ENCODE measurements around the gene PPP1R13B.

PPP1R13B gene

GRCh38 chr14:103734081-103734888, 113.1 kb downstream of the PPP1R13B start:
- DNase-seq (ENCODE audit: low read depth): no peak
- H3K4me3 ChIP-seq (ENCODE audit: low read length): no peak overlapping the region
- TF ChIP-seq, protein P1, sequence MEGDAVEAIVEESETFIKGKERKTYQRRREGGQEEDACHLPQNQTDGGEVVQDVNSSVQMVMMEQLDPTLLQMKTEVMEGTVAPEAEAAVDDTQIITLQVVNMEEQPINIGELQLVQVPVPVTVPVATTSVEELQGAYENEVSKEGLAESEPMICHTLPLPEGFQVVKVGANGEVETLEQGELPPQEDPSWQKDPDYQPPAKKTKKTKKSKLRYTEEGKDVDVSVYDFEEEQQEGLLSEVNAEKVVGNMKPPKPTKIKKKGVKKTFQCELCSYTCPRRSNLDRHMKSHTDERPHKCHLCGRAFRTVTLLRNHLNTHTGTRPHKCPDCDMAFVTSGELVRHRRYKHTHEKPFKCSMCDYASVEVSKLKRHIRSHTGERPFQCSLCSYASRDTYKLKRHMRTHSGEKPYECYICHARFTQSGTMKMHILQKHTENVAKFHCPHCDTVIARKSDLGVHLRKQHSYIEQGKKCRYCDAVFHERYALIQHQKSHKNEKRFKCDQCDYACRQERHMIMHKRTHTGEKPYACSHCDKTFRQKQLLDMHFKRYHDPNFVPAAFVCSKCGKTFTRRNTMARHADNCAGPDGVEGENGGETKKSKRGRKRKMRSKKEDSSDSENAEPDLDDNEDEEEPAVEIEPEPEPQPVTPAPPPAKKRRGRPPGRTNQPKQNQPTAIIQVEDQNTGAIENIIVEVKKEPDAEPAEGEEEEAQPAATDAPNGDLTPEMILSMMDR (IDR thresholded peaks at IDR 0.05; ENCODE audit: insufficient read depth, low read depth, low read length, missing control alignments): no peak

DNA sequence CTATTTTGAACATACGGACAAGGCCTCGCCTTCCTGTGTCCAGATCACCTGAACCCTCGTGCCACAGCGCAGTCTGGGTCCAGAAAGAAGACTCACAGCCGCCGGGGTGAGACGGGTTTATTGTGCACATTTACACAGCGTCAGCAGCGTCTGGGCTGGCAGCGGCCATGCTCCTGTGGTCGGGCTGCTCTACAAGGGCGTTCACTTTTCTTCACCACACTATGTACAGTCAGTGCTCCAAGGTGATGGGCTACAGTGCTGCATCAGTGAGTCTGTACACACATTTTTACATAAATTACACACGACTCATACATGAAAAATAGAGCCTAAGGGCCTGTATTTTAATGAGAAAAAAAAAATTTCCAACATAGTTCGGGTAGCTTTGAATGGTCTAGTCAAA, 113.7 kb downstream of the PPP1R13B start:
- no peak for DNase-seq (ENCODE audit: low read depth)
- TF ChIP-seq, protein P1 (IDR thresholded peaks at IDR 0.05; ENCODE audit: insufficient read depth, low read depth, low read length, missing control alignments): no peak
- H3K4me3 ChIP-seq (ENCODE audit: low read length): no peak overlapping the region

DNA sequence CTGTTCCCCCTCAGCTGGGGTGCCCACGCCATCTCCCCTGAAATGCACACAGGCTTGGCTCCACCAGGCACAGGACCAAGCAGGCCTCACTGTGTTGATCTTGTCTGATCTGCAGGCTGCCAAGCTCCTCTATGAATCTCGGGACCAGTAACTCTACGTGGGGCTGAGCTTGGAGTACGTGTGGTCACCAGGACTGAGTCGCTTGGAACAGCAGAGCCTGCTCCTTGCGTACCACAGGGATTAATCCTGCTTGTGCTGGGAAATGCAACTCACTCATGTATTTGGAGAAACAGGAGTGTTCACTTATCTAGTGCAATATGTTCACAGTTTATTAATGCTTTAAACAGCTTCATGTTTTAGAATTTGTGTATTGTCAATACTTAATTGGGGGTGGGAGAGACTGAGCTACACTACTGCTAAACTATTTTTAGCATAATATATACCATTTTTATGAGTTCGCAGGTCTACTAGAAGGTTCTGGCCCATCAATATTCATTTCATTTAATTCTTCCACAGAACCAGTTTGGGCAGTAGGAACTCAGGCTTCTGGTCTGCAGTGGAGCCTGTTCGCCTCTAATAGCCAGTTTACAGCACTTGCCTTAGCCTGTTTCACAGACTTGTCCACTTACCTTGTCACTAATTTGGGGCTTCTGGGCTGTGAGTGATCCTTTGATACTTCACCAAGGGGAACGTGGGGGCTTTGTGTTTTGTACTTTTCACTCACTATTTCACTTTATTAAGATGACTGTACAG, 114.3 kb downstream of the PPP1R13B start:
- no peak overlapping the region for H3K4me3 ChIP-seq (ENCODE audit: low read length)
- TF ChIP-seq, protein P1 (IDR thresholded peaks at IDR 0.05; ENCODE audit: insufficient read depth, low read depth, low read length, missing control alignments): no peak
- no peak for DNase-seq (ENCODE audit: low read depth)

DNA sequence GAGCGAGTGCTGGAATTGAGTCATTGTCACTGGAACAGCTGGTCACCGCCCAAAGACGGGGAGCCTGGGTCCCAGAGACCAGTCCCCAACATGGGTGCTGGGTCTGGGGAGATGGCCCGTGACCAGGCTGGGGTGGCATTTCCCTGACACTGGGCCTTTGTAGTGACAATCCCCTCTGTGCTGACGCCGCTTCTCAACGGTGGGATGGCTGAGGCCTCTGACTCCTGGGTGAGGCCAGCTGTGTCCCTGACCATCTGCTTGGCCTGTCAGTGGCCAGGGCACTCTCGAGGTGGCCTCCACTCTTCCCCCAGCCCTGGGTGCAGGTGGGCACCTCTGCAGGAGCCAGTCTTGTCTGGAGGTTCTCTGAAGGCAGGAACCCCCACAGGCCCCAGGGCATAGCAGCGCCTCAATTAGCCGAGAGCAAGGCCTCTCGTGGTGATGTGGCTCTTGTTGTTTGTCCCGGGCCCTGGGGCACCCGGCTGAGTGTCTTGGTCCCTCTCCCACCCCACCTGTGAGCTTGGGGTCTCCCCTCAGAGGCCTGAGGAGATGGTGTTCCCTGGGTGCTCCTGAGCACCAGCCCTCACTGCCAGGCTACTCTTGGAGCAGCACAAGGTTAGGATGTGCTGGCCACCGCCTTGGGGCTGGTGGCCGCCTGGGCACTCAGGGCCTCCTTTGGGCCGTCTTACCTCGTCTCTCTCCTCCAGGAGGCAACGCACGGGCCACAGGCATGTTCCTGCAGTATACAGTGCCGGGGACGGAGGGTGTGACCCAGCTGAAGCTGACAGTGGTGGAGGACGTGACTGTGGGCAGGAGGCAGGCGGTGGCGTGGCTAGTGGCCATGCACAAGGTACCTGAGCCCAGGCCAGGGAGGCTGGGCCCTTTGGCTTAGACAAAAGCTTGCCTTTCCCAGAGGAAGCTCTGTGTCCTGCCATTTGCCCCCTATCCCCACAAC, 115.2 kb downstream of the PPP1R13B start:
- TF ChIP-seq, protein P1 (IDR thresholded peaks at IDR 0.05; ENCODE audit: insufficient read depth, low read depth, low read length, missing control alignments): no peak
- no peak overlapping the region for H3K4me3 ChIP-seq (ENCODE audit: low read length)
- DNase-seq (ENCODE audit: low read depth): no peak

GRCh38 chr14:103731481-103731880, 115.9 kb downstream of the PPP1R13B start:
- TF ChIP-seq, protein P1 (IDR thresholded peaks at IDR 0.05; ENCODE audit: insufficient read depth, low read depth, low read length, missing control alignments): no peak
- H3K4me3 ChIP-seq (ENCODE audit: low read length): no peak overlapping the region
- no peak for DNase-seq (ENCODE audit: low read depth)

DNA sequence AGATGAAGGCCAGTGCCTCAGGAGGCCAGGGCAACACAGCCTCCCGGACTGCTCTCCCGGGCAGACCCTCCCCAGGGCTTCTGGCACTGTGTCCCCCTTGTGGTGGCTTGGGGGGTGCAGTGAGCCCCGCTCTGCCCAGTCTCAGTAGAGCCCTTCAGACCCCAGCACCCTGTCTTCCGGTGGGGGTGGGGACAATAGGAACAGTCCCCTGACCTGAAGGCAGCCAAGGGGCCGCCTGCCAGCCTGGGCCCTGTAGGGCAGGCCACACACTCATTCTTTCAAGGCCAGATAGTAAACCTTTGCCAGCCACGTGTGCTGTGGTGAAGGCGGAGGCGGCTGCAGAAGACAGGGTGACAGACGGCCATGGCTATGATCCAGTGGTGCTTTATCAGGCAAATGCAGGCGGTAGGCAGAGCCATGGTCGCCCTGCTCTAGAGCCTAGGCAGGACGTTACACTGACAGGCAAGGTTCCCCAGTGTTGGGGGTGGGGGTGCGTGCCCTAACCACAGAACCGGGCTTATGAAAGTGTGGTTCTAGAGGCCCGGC, 116.8 kb downstream of the PPP1R13B start:
- no peak for DNase-seq (ENCODE audit: low read depth)

More for the DNA sequence above, 116.8 kb downstream of the PPP1R13B start:
- TF ChIP-seq, protein P1 (IDR thresholded peaks at IDR 0.05; ENCODE audit: insufficient read depth, low read depth, low read length, missing control alignments): peak; percentile 9
- H3K4me3 ChIP-seq (ENCODE audit: low read length): no peak overlapping the region

All from epithelial cell of esophagus (primary cell).